SK-N-SH (cell line): ENCODE measurements around the gene FOXL1. TPM values are rescaled to one million over a fixed set of nuclear protein-coding genes. Genes with fewer than 3 reads are reported as not detected.

Experiments used
- CTCF ChIA-PET: fragments of 300-600, 350-600 bp; formaldehyde crosslinking; extraction: SDS; loops from one replicate; lab custom pipeline; 2021; lab: Yijun Ruan, JAX
- POLR2A ChIA-PET: fragments of 350-600 bp; sonication (Branson Sonifier 250); formaldehyde crosslinking; extraction: SDS; loops from one replicate; lab custom pipeline; 2020; ENCODE audit warnings: antibody characterized with exemption, inconsistent platforms; lab: Yijun Ruan, JAX
- DNase-seq: peaks from one replicate; pipeline ENCODE4 v3.0.0; 2012
- H2AFZ ChIP-seq: fragments of 200-600 bp; sonication (generic); 2 replicates; pipeline ENCODE4 v1.8.1; 2016; ENCODE audit warnings: antibody characterized with exemption, mild to moderate bottlenecking, low read depth
- H3F3A ChIP-seq: fragments of 200-600 bp; sonication (generic); replicated peaks from 2 replicates; pipeline ENCODE3; 2016; ENCODE audit warnings: antibody characterized with exemption, mild to moderate bottlenecking; ENCODE audit not compliant: insufficient read depth
- H3K27ac ChIP-seq, 2 experiments: fragments of 200-500 bp in 1 of 2; fragments of 200-600 bp in 1 of 2; sonication (Bioruptor generic) in 1 of 2; sonication (generic), shearing (Covaris generic) in 1 of 2; 2 replicates each; pipeline versions ENCODE4 v1.5.1 to v1.6.1; 2014 to 2016; ENCODE audit warnings: low read depth in 2 of 2, inconsistent platforms in 1 of 2, low read length in 1 of 2, mild to moderate bottlenecking in 1 of 2, mixed read lengths in 1 of 2
- H3K27me3 ChIP-seq: fragments of 200-600 bp; sonication (generic), shearing (Covaris generic); 2 replicates; pipeline ENCODE4 v1.6.1; 2016; ENCODE audit warnings: mixed run types; ENCODE audit not compliant: insufficient read depth
- H3K36me3 ChIP-seq, 2 experiments: fragments of 200-500 bp in 1 of 2; fragments of 200-600 bp in 1 of 2; sonication (Bioruptor generic) in 1 of 2; sonication (generic) in 1 of 2; replicated peaks in 1 of 2; 2 replicates each; pipeline versions ENCODE3 to v1.5.1; 2014 to 2016; ENCODE audit warnings: low read length in 1 of 2, mild to moderate bottlenecking in 1 of 2; ENCODE audit not compliant: insufficient read depth in 2 of 2, control insufficient read depth in 1 of 2
- H3K4me1 ChIP-seq, 2 experiments: fragments of 200-500 bp in 1 of 2; fragments of 200-600 bp in 1 of 2; sonication (Bioruptor generic) in 1 of 2; sonication (generic), shearing (Covaris generic) in 1 of 2; 2 replicates each; pipeline versions ENCODE4 v1.5.1 to v1.6.1; 2014 to 2016; ENCODE audit warnings: low read depth in 1 of 2, low read length in 1 of 2, mixed run types in 1 of 2; ENCODE audit not compliant: insufficient read depth in 2 of 2, control insufficient read depth in 1 of 2
- H3K4me2 ChIP-seq: fragments of 200-600 bp; sonication (generic), shearing (Covaris generic); 2 replicates; pipeline ENCODE4 v1.6.1; 2017; ENCODE audit warnings: mixed run types
- H3K4me3 ChIP-seq, 2 experiments: fragments of 200-500 bp in 1 of 2; fragments of 200-600 bp in 1 of 2; sonication (Bioruptor generic) in 1 of 2; sonication (generic), shearing (Covaris generic) in 1 of 2; 2 replicates each; pipeline versions ENCODE4 v1.5.1 to v1.8.1; 2014 to 2016; ENCODE audit warnings: low read depth in 2 of 2, inconsistent platforms in 1 of 2, low read length in 1 of 2, mild to moderate bottlenecking in 1 of 2, mixed read lengths in 1 of 2, moderate library complexity in 1 of 2
- H3K79me2 ChIP-seq: fragments of 200-600 bp; sonication (generic); 2 replicates; pipeline ENCODE4 v1.8.1; 2017; ENCODE audit warnings: mild to moderate bottlenecking; ENCODE audit not compliant: insufficient read depth
- H3K9ac ChIP-seq: fragments of 200-600 bp; sonication (generic); 2 replicates; pipeline ENCODE4 v1.6.1; 2017; ENCODE audit warnings: mixed run types
- H3K9me2 ChIP-seq: fragments of 200-600 bp; sonication (generic); 2 replicates; pipeline ENCODE4 v1.6.1; 2017; ENCODE audit warnings: mixed run types
- H3K9me3 ChIP-seq: fragments of 200-600 bp; sonication (generic); 2 replicates; pipeline ENCODE4 v1.6.1; 2017; ENCODE audit warnings: mixed run types, mild to moderate bottlenecking, moderate library complexity
- H4K20me1 ChIP-seq: fragments of 200-600 bp; sonication (generic); 2 replicates; pipeline ENCODE4 v1.6.1; 2017; ENCODE audit warnings: mild to moderate bottlenecking, mixed run types; ENCODE audit not compliant: insufficient read depth
- CHD2 ChIP-seq: fragments of 150-350 bp; IDR thresholded peaks from 2 replicates; pipeline ENCODE4 v1.6.1; 2018; ENCODE audit warnings: low read length; ENCODE audit not compliant: partially characterized antibody
- ELF1 ChIP-seq: IDR thresholded peaks from 2 replicates; pipeline ENCODE4 v1.4.0; 2012
- FOXJ3 ChIP-seq: sonication (generic); formaldehyde crosslinking; IDR thresholded peaks from 2 replicates; pipeline ENCODE4 v1.5.1; 2020; ENCODE audit warnings: mild to moderate bottlenecking, missing genetic modification reagents
- GABPA ChIP-seq: IDR thresholded peaks from 2 replicates; pipeline ENCODE4 v1.4.0; 2012; ENCODE audit warnings: low read depth, mild to moderate bottlenecking
- JUND ChIP-seq: IDR thresholded peaks from 2 replicates; pipeline ENCODE4 v1.4.0; 2012
- MEF2A ChIP-seq: IDR thresholded peaks from 2 replicates; pipeline ENCODE4 v1.4.0; 2012; ENCODE audit warnings: low read depth, borderline replicate concordance
- RAD21 ChIP-seq: IDR thresholded peaks from 2 replicates; pipeline ENCODE4 v1.6.1; 2012; ENCODE audit warnings: mild to moderate bottlenecking, low read length
- RCOR1 ChIP-seq: fragments of 150-350 bp; IDR thresholded peaks from 2 replicates; pipeline ENCODE4 v1.6.1; 2017; ENCODE audit warnings: antibody characterized with exemption, low read length
- RFX5 ChIP-seq: IDR thresholded peaks from 2 replicates; pipeline ENCODE4 v1.6.1; 2012; ENCODE audit warnings: mild to moderate bottlenecking, improper control_type of control experiment, low read length
- RXRA ChIP-seq: IDR thresholded peaks from 2 replicates; pipeline ENCODE4 v1.4.0; 2012; ENCODE audit warnings: low read depth, mild to moderate bottlenecking, borderline replicate concordance
- SMC3 ChIP-seq: IDR thresholded peaks from 2 replicates; pipeline ENCODE4 v1.6.1; 2012; ENCODE audit warnings: low read depth, low read length, improper control_type of control experiment
- TEAD4 ChIP-seq: IDR thresholded peaks from 2 replicates; pipeline ENCODE4 v1.4.0; 2012; ENCODE audit warnings: mild to moderate bottlenecking, borderline replicate concordance; ENCODE audit not compliant: insufficient read depth
- YY1 ChIP-seq: IDR thresholded peaks from 2 replicates; pipeline ENCODE4 v1.4.0; 2012; ENCODE audit warnings: low read depth, mild to moderate bottlenecking
- WGBS: methylation state at CpG from one replicate; pipeline ENCODE4 v1.1.6; 2017; ENCODE audit warnings: low lambda C conversion rate; 5-methylcytosine and 5-hydroxymethylcytosine counted together
- polyA plus RNA-seq, 3 experiments: library from polyadenylated mRNA; depleted of rRNA; stranded (reverse); fragments of >200 nt; gene quantifications; 2 replicates each; pipeline ENCODE4 v1.2.3, GENCODE V29; 2012
- TF ChIP-seq, protein P1 (sequence below): IDR thresholded peaks from 2 replicates; pipeline ENCODE4 v1.6.1; 2012; ENCODE audit warnings: mild to moderate bottlenecking, low read depth, low read length, moderate library complexity
- TF ChIP-seq, protein P2 (sequence below): IDR thresholded peaks from 2 replicates; pipeline ENCODE4 v1.4.0; 2012; ENCODE audit warnings: low read depth, borderline replicate concordance
- TF ChIP-seq, protein P3 (sequence below): fragments of 150-350 bp; IDR thresholded peaks from 2 replicates; pipeline ENCODE4 v1.6.1; 2017; ENCODE audit warnings: antibody characterized with exemption, low read length, low read depth, borderline replicate concordance
- TF ChIP-seq, protein P4 (sequence below): IDR thresholded peaks from 2 replicates; pipeline ENCODE4; 2012

The FOXL1 gene
- polyA plus RNA-seq, 1 of the 3 experiments (the other 2 are of a cell fraction), result 2.5 TPM

DNA sequence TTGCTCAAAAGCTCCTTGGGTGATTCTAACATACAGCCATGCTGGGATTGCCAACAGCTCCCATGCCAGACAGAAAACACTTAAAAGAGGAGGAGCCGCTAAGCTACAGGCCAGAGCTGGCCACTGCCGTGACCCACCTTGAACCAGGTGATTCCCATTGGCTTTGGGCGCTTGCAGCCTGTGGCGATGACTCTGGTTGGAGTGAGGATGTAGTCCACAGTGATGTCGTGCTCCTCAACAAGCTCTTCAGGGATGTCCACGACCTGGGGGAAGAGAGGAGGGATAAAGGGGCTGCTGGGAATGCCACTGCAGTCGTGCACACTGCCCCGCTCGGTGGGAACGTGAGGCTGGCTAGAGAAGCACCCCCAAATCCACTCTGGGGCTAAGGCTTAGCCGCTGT is 36.8 kb upstream of the FOXL1 start:
- H3K36me3 ChIP-seq, result peaks cover 20 to 68% of the 10 kb centered on the region in 2 experiments
- POLR2A ChIA-PET, result no interaction called here
- no peaks in the 10 kb centered on the region for H3F3A ChIP-seq
- no peaks in the 10 kb centered on the region for H3K9me2 ChIP-seq
- H3K27ac ChIP-seq, result no peak overlapping the region
- no peak for DNase-seq
- CTCF ChIA-PET, result no interaction called here
- H3K27me3 ChIP-seq, result no peaks in the 10 kb centered on the region
- WGBS, result 78% methylated on average over 7 of the region's 11 CpGs
- TF ChIP-seq RFX5, result no peak
- no peak for TF ChIP-seq JUND
- no peak for TF ChIP-seq RXRA
- no peak for TF ChIP-seq ELF1
- TF ChIP-seq MEF2A, result no peak
- TF ChIP-seq, protein P1, sequence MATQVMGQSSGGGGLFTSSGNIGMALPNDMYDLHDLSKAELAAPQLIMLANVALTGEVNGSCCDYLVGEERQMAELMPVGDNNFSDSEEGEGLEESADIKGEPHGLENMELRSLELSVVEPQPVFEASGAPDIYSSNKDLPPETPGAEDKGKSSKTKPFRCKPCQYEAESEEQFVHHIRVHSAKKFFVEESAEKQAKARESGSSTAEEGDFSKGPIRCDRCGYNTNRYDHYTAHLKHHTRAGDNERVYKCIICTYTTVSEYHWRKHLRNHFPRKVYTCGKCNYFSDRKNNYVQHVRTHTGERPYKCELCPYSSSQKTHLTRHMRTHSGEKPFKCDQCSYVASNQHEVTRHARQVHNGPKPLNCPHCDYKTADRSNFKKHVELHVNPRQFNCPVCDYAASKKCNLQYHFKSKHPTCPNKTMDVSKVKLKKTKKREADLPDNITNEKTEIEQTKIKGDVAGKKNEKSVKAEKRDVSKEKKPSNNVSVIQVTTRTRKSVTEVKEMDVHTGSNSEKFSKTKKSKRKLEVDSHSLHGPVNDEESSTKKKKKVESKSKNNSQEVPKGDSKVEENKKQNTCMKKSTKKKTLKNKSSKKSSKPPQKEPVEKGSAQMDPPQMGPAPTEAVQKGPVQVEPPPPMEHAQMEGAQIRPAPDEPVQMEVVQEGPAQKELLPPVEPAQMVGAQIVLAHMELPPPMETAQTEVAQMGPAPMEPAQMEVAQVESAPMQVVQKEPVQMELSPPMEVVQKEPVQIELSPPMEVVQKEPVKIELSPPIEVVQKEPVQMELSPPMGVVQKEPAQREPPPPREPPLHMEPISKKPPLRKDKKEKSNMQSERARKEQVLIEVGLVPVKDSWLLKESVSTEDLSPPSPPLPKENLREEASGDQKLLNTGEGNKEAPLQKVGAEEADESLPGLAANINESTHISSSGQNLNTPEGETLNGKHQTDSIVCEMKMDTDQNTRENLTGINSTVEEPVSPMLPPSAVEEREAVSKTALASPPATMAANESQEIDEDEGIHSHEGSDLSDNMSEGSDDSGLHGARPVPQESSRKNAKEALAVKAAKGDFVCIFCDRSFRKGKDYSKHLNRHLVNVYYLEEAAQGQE, result no peak
- TF ChIP-seq GABPA, result no peak
- TF ChIP-seq, protein P2, sequence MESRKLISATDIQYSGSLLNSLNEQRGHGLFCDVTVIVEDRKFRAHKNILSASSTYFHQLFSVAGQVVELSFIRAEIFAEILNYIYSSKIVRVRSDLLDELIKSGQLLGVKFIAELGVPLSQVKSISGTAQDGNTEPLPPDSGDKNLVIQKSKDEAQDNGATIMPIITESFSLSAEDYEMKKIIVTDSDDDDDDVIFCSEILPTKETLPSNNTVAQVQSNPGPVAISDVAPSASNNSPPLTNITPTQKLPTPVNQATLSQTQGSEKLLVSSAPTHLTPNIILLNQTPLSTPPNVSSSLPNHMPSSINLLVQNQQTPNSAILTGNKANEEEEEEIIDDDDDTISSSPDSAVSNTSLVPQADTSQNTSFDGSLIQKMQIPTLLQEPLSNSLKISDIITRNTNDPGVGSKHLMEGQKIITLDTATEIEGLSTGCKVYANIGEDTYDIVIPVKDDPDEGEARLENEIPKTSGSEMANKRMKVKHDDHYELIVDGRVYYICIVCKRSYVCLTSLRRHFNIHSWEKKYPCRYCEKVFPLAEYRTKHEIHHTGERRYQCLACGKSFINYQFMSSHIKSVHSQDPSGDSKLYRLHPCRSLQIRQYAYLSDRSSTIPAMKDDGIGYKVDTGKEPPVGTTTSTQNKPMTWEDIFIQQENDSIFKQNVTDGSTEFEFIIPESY, result no peak
- no peak for TF ChIP-seq RAD21
- no peak for TF ChIP-seq YY1
- TF ChIP-seq TEAD4, result no peak
- no peak for TF ChIP-seq SMC3
- TF ChIP-seq, protein P3, sequence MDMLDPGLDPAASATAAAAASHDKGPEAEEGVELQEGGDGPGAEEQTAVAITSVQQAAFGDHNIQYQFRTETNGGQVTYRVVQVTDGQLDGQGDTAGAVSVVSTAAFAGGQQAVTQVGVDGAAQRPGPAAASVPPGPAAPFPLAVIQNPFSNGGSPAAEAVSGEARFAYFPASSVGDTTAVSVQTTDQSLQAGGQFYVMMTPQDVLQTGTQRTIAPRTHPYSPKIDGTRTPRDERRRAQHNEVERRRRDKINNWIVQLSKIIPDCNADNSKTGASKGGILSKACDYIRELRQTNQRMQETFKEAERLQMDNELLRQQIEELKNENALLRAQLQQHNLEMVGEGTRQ, result no peak
- TF ChIP-seq RCOR1, result no peak
- no peak for TF ChIP-seq FOXJ3 (CRISPR knock-in tag)
- no peak for TF ChIP-seq CHD2
- TF ChIP-seq, protein P4, sequence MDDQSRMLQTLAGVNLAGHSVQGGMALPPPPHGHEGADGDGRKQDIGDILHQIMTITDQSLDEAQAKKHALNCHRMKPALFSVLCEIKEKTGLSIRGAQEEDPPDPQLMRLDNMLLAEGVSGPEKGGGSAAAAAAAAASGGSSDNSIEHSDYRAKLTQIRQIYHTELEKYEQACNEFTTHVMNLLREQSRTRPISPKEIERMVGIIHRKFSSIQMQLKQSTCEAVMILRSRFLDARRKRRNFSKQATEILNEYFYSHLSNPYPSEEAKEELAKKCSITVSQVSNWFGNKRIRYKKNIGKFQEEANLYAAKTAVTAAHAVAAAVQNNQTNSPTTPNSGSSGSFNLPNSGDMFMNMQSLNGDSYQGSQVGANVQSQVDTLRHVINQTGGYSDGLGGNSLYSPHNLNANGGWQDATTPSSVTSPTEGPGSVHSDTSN, result no peak
- H4K20me1 ChIP-seq, result no peaks in the 10 kb centered on the region
- no peak overlapping the region for H3K9ac ChIP-seq
- no peaks in the 10 kb centered on the region for H3K79me2 ChIP-seq
- H2AFZ ChIP-seq, result no peak overlapping the region
- H3K4me2 ChIP-seq, result no peak overlapping the region
- no peaks in the 10 kb centered on the region for H3K4me1 ChIP-seq
- H3K4me3 ChIP-seq, result no peak overlapping the region
- no peaks in the 10 kb centered on the region for H3K9me3 ChIP-seq
